Measurements from ENCODE around the gene OR2Z1. TPM values are rescaled to one million over a fixed set of nuclear protein-coding genes. Genes with fewer than 3 reads are reported as not detected.
"Not testable (repeated sequence)": the region's sequence is repeated elsewhere in the genome, so short reads cannot be mapped to it uniquely, and the experiment has no call there.

Gene OR2Z1
- total and polyA plus RNA-seq, 12 donors, result not detected

GRCh38 chr19:8702350-8702749 is 19.1 kb upstream of the OR2Z1 start:
- Histone ChIP-seq H3K4me1 (replicated peaks in 1 of 2) (no peaks in the 10 kb centered on the region), H3K9me3 (replicated peaks in 1 of 3) (no peaks in the 10 kb centered on the region), H3K27ac (no peak overlapping the region), H3K4me3 (no peak overlapping the region), H3K36me3 (replicated peaks in 1 of 2) (no peaks in the 10 kb centered on the region), H3K27me3 (no peaks in the 10 kb centered on the region)
- intact Hi-C loops (cut with DNase I), result no loop called here
- whole genome bisulfite sequencing, 4 donors, result 15 to 39% (median 25%) methylated on average over 3 to 5 of the region's 5 CpGs
- no peak for DNase-seq
- TF ChIP-seq CTCF (IDR thresholded peaks at IDR 0.05) (no peak), POLR2A (IDR thresholded peaks at IDR 0.05) (no peak)

DNA sequence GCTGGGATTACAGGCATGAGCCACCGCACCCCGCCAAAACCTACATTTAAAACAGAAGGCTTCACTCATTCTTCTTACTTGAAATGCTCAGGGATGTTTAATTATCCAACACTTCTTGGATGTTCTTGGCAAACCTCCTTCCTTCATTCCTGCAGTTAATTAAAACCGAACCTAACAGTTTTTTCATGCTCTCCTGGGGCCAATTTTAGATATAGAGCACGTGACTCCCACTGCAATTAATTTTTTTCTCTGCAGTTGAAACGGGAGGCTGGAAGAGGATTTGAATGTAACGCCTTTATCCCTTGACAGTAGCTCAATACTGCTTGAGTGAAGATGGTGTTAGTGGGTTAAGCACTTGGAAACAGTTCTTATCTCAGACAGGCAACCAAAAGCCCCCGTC is 18.2 kb upstream of the OR2Z1 start:
- Histone ChIP-seq H3K4me3 (no peak overlapping the region), H3K36me3 (replicated peaks in 1 of 2) (no peaks in the 10 kb centered on the region), H3K27me3 (no peaks in the 10 kb centered on the region), H3K27ac (no peak overlapping the region), H3K4me1 (replicated peaks in 1 of 2) (no peaks in the 10 kb centered on the region), H3K9me3 (replicated peaks in 1 of 3) (no peaks in the 10 kb centered on the region)
- intact Hi-C loops (cut with DNase I), result no loop called here
- no peak for DNase-seq
- TF ChIP-seq CTCF (IDR thresholded peaks at IDR 0.05) (no peak), POLR2A (IDR thresholded peaks at IDR 0.05) (no peak)
- WGBS, 4 donors, result 36 to 47% (median 45%) methylated on average over 7 of the region's 7 CpGs

GRCh38 chr19:8705304-8705703 is 16.1 kb upstream of the OR2Z1 start:
- 42 to 68% (median 50%) methylated on average over 2 to 3 of the region's 3 CpGs for WGBS, 4 donors
- H3K4me3 ChIP-seq; H3K27ac ChIP-seq; intact Hi-C loops (cut with DNase I); DNase-seq; H3K9me3 ChIP-seq (replicated peaks in 1 of 3); H3K4me1 ChIP-seq (replicated peaks in 1 of 2); H3K27me3 ChIP-seq; H3K36me3 ChIP-seq (replicated peaks in 1 of 2): not testable (repeated sequence)

GRCh38 chr19:8705742-8706141 is 15.7 kb upstream of the OR2Z1 start:
- TF ChIP-seq POLR2A (IDR thresholded peaks at IDR 0.05) (no peak), CTCF (IDR thresholded peaks at IDR 0.05) (no peak)
- Histone ChIP-seq H3K36me3 (replicated peaks in 1 of 2) (no peaks in the 10 kb centered on the region), H3K9me3 (replicated peaks in 1 of 3) (no peaks in the 10 kb centered on the region), H3K27ac (no peak overlapping the region), H3K27me3 (no peaks in the 10 kb centered on the region), H3K4me1 (replicated peaks in 1 of 2) (no peaks in the 10 kb centered on the region), H3K4me3 (no peak overlapping the region)
- WGBS, 4 donors, result 27 to 33% (median 29%) methylated on average over 5 of the region's 5 CpGs
- no peak for DNase-seq
- intact Hi-C loops (cut with DNase I), result no loop called here

- H3K4me1 ChIP-seq (replicated peaks in 1 of 2); H3K4me3 ChIP-seq; H3K27me3 ChIP-seq; H3K27ac ChIP-seq; H3K36me3 ChIP-seq (replicated peaks in 1 of 2); H3K9me3 ChIP-seq (replicated peaks in 1 of 3); intact Hi-C loops (cut with DNase I); DNase-seq: not testable (repeated sequence)
- 76 to 84% (median 80%) methylated on average over 7 of the region's 7 CpGs for WGBS, 4 donors
Observed at GRCh38 chr19:8710337-8710736, 11.1 kb upstream of the OR2Z1 start.
